ENCODE measurements around the gene ZNF367. TPM values are rescaled to one million over a fixed set of nuclear protein-coding genes. Genes with fewer than 3 reads are reported as not detected.
A peak's percentile ranks its signal among the peaks of the same experiment; 100 is the strongest.

The ZNF367 gene
- total and polyA plus RNA-seq, 2 of the 4 experiments (the other 2 are of a cell fraction), result 1.1 to 2.7 TPM

DNA sequence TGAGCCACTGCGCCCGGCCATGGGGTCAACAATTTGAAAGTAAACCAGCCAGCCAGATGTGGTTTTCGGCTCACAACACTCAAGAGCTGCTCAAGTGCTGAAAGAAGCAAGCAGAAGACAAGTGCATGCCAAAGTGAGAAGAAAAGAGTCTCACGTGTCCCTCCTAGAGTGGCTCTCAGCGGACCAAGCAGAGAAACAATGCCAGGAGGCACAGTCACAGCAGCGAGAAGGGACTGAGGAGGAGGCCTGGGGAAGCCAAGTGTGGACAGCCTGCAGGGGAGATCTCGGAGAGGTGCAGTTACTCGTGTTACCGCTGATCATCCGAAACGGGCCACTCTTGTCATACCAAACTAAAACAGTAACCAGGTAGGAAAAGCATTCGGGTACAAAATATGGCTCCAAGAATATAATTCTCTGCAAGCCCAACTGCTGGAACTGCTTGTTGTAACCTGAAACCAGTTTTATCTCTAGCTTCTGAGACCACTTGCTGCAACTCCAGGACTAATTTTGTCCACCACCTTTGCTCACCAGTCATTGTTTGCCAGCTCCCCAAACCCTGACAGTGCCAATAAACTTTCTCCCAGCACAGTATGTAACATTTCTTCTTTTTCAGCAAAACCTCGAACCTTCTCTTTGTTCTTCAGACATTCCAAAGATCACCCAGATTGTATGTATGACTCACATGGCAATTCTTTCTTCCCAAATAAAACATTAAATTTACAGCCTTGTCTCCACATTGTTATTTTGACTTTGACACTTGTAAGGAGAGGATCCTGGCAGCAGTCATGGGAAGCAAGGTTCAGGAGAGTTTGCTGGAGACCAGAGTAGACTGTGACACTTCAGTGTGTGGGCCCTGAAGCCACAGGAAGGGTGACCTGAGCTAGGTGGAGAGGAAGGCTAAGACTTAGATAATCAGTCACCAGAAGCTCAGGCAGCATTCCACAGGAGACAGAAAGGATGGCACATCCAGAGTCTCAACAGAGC, 41.0 kb downstream of the ZNF367 start:
- no peak overlapping the region for H2AK5ac ChIP-seq (ENCODE audit: low read depth, low read length)
- peak; percentile 38 for DNase-seq
- H3K27me3 ChIP-seq (ENCODE audit: control insufficient read depth, insufficient read depth, low read length), result no peaks in the 10 kb centered on the region
- dilution Hi-C loops (cut with HindIII; ENCODE audit: low sequenced_read_pairs, unreplicated experiment) (no loop called here), intact Hi-C loops (cut with micrococcal nuclease) (no loop called here), in situ Hi-C loops (cut with MboI; ENCODE audit: low sequenced_read_pairs) (no loop called here)
- no peak overlapping the region for H4K5ac ChIP-seq (ENCODE audit: low read depth, low read length)
- BruUV-seq (replicated peaks), result TSS peak; percentile 26
- H3K36me3 ChIP-seq (ENCODE audit: control insufficient read depth, insufficient read depth, low read length), result no peaks in the 10 kb centered on the region; the same call in 1 of the 2 replicates
- no peak overlapping the region for H2BK15ac ChIP-seq (ENCODE audit: low read depth, low read length)
- H3K9me3 ChIP-seq (ENCODE audit: control insufficient read depth, insufficient read depth, low read length), result no peaks in the 10 kb centered on the region
- peak; percentile 40 for ATAC-seq (ENCODE audit: low read depth)
- H2BK5ac ChIP-seq (ENCODE audit: low read depth, low read length, poor library complexity, severe bottlenecking), result no peak overlapping the region
- TF ChIP-seq, protein P1, sequence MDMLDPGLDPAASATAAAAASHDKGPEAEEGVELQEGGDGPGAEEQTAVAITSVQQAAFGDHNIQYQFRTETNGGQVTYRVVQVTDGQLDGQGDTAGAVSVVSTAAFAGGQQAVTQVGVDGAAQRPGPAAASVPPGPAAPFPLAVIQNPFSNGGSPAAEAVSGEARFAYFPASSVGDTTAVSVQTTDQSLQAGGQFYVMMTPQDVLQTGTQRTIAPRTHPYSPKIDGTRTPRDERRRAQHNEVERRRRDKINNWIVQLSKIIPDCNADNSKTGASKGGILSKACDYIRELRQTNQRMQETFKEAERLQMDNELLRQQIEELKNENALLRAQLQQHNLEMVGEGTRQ (IDR thresholded peaks at IDR 0.05; ENCODE audit: low read depth, low read length), result no peak
- TF ChIP-seq POLR2A (IDR thresholded peaks at IDR 0.05; ENCODE audit: low read depth, low read length) (no peak), BHLHE40 (IDR thresholded peaks at IDR 0.05; ENCODE audit: low read depth, low read length) (no peak), RFX5 (IDR thresholded peaks at IDR 0.05; ENCODE audit: low read depth, low read length) (no peak), CHD1 (IDR thresholded peaks at IDR 0.05; ENCODE audit: low read depth, low read length) (no peak), MAZ (IDR thresholded peaks at IDR 0.05; ENCODE audit: borderline replicate concordance, low read depth, low read length) (no peak), MAFK (IDR thresholded peaks at IDR 0.05; ENCODE audit: low read depth, low read length) (no peak)
- TF ChIP-seq, protein P2, sequence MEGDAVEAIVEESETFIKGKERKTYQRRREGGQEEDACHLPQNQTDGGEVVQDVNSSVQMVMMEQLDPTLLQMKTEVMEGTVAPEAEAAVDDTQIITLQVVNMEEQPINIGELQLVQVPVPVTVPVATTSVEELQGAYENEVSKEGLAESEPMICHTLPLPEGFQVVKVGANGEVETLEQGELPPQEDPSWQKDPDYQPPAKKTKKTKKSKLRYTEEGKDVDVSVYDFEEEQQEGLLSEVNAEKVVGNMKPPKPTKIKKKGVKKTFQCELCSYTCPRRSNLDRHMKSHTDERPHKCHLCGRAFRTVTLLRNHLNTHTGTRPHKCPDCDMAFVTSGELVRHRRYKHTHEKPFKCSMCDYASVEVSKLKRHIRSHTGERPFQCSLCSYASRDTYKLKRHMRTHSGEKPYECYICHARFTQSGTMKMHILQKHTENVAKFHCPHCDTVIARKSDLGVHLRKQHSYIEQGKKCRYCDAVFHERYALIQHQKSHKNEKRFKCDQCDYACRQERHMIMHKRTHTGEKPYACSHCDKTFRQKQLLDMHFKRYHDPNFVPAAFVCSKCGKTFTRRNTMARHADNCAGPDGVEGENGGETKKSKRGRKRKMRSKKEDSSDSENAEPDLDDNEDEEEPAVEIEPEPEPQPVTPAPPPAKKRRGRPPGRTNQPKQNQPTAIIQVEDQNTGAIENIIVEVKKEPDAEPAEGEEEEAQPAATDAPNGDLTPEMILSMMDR (conservative IDR thresholded peaks at IDR 0.05; ENCODE audit: low read depth, low read length), result no peak
- peaks cover 8 to 44% of the 10 kb centered on the region in 2 experiments for H3K79me1 ChIP-seq (ENCODE audit: low read depth in 1 of 2, low read length in 2 of 2)
- H3K4me3 ChIP-seq (ENCODE audit: insufficient read depth, low read depth, low read length), result no peak overlapping the region
- H3K4me2 ChIP-seq (ENCODE audit: low read depth, low read length), result peak overlapping the region; percentile 41; the same call in 1 of the 2 replicates
- ChIA-PET CTCF (no interaction called here), POLR2A (ENCODE audit: unreplicated experiment) (no interaction called here)
- no peak overlapping the region for H4K91ac ChIP-seq (ENCODE audit: insufficient read depth, low read depth, low read length)
- peaks cover 23% of the 10 kb centered on the region for H4K20me1 ChIP-seq (ENCODE audit: insufficient read depth, low read length)
- no peak overlapping the region for H3K18ac ChIP-seq (ENCODE audit: low read depth, low read length)
- H3K9ac ChIP-seq (ENCODE audit: low read depth, low read length), result no peak overlapping the region
- no peak overlapping the region for H2AFZ ChIP-seq (replicated peaks; ENCODE audit: low read length, poor library complexity)
- 86% methylated on average over 3 of the region's 13 CpGs; no CpG with 5 or more reads in 1 of the 2 experiments for WGBS, 2 experiments (ENCODE audit: extremely low coverage in 2 of 2, insufficient read length in 1 of 2)
- H3K56ac ChIP-seq (ENCODE audit: extremely low read depth, insufficient read depth, low read length), result no peak overlapping the region
- H3K4me1 ChIP-seq (ENCODE audit: control insufficient read depth, insufficient read depth, low read length), result peaks cover 15% of the 10 kb centered on the region
- H2BK120ac ChIP-seq (ENCODE audit: low read depth, low read length), result no peak overlapping the region
- H3K27ac ChIP-seq (ENCODE audit: insufficient read depth, low read length), result no peak overlapping the region
- no peak overlapping the region for H3K4ac ChIP-seq (ENCODE audit: low read depth, low read length)
- no peak overlapping the region for H3K14ac ChIP-seq (replicated peaks; ENCODE audit: low read depth, low read length)
- H2BK20ac ChIP-seq (ENCODE audit: low read depth, low read length), result no peak overlapping the region
- no peak overlapping the region for H3K23ac ChIP-seq (ENCODE audit: low read depth, low read length)
- H2AK9ac ChIP-seq (replicated peaks; ENCODE audit: low read depth, low read length, poor library complexity), result no peak overlapping the region
- peaks cover 10% of the 10 kb centered on the region; the same call in 1 of the 2 replicates for H3K9me1 ChIP-seq (ENCODE audit: insufficient read depth, low read length)
- no peak overlapping the region for H4K8ac ChIP-seq (ENCODE audit: low read depth in 2 of 2, low read length in 2 of 2)

Data from IMR-90 (cell line).